Liver (tissue), 9 donors: ENCODE results near the gene PIK3R5. TPM values are rescaled to one million over a fixed set of nuclear protein-coding genes. Genes with fewer than 3 reads are reported as not detected.
A peak's percentile ranks its signal among the peaks of the same experiment; 100 is the strongest.

Experiments
- DNase-seq: peaks from one replicate; pipeline ENCODE4 v3.0.0-alpha.2; 2017; ENCODE audit warnings: low spot score
- H3K27ac ChIP-seq, 2 donors: one replicate each; pipeline ENCODE4 v1.7.0; 2013; ENCODE audit warnings: inconsistent platforms in 2 of 2, low read length in 2 of 2, control low read depth in 1 of 2, low read depth in 1 of 2, mild to moderate bottlenecking in 1 of 2
- H3K27me3 ChIP-seq, 4 donors: one replicate each; pipeline versions ENCODE4 v1.6.1 to v1.7.0; 2013; ENCODE audit warnings: low read length in 3 of 4, inconsistent platforms in 1 of 4, mild to moderate bottlenecking in 1 of 4, moderate library complexity in 1 of 4; ENCODE audit not compliant: control insufficient read depth in 4 of 4, insufficient read depth in 4 of 4
- H3K36me3 ChIP-seq, 4 donors: one replicate each; pipeline versions ENCODE4 v1.6.1 to v1.7.0; 2013; ENCODE audit warnings: low read length in 3 of 4, mild to moderate bottlenecking in 3 of 4, low read depth in 1 of 4, moderate library complexity in 1 of 4; ENCODE audit not compliant: control insufficient read depth in 4 of 4, insufficient read depth in 3 of 4
- H3K4me1 ChIP-seq, 4 donors: one replicate each; pipeline versions ENCODE4 v1.6.1 to v1.7.0; 2013; ENCODE audit warnings: low read length in 3 of 4, mild to moderate bottlenecking in 3 of 4, moderate library complexity in 1 of 4; ENCODE audit not compliant: control insufficient read depth in 4 of 4, insufficient read depth in 4 of 4
- H3K4me3 ChIP-seq, 3 donors: one replicate each; pipeline versions ENCODE4 v1.6.1 to v1.7.0; 2013; ENCODE audit warnings: low read length in 3 of 3, control low read depth in 1 of 3, low read depth in 1 of 3, mild to moderate bottlenecking in 1 of 3
- H3K9ac ChIP-seq, 2 donors: one replicate each; pipeline ENCODE4 v1.7.0; 2013; ENCODE audit warnings: low read length in 2 of 2, mild to moderate bottlenecking in 2 of 2, moderate library complexity in 2 of 2, control low read depth in 1 of 2, low read depth in 1 of 2
- H3K9me3 ChIP-seq, 4 donors: one replicate each; pipeline versions ENCODE4 v1.6.1 to v1.7.0; 2013; ENCODE audit warnings: low read length in 3 of 4; ENCODE audit not compliant: control insufficient read depth in 4 of 4
- EGR1 ChIP-seq, 2 donors: IDR thresholded peaks; 2 replicates each; pipeline ENCODE4 v1.6.1; 2016 to 2018; ENCODE audit warnings: antibody characterized with exemption in 2 of 2, low read depth in 2 of 2
- FOXA1 ChIP-seq: IDR thresholded peaks from 2 replicates; pipeline ENCODE4 v1.6.1; 2016; ENCODE audit warnings: antibody characterized with exemption
- FOXA2 ChIP-seq: IDR thresholded peaks from 2 replicates; pipeline ENCODE4 v1.6.1; 2016; ENCODE audit warnings: antibody characterized with exemption
- GABPA ChIP-seq, 2 donors: IDR thresholded peaks in 1 of 2; conservative IDR thresholded peaks in 1 of 2; 2 replicates each; pipeline ENCODE4 v1.6.1; 2016; ENCODE audit warnings: antibody characterized with exemption in 2 of 2, mild to moderate bottlenecking in 1 of 2, moderate library complexity in 1 of 2
- HNF4A ChIP-seq, 2 donors: conservative IDR thresholded peaks; 2 replicates each; pipeline ENCODE4 v1.6.1; 2016; ENCODE audit warnings: antibody characterized with exemption in 2 of 2, mild to moderate bottlenecking in 2 of 2
- HNF4G ChIP-seq: IDR thresholded peaks from 2 replicates; pipeline ENCODE4 v1.6.1; 2016; ENCODE audit warnings: antibody characterized with exemption
- JUND ChIP-seq, 2 donors: IDR thresholded peaks; 2 replicates each; pipeline ENCODE4 v1.6.1; 2016; ENCODE audit warnings: antibody characterized with exemption in 2 of 2
- NR2F2 ChIP-seq: IDR thresholded peaks from 2 replicates; pipeline ENCODE4 v1.6.1; 2016; ENCODE audit warnings: antibody characterized with exemption
- RAD21 ChIP-seq, 2 donors: IDR thresholded peaks; 2 replicates each; pipeline ENCODE4 v1.6.1; 2016; ENCODE audit warnings: antibody characterized with exemption in 2 of 2, mild to moderate bottlenecking in 2 of 2
- RXRA ChIP-seq, 2 donors: IDR thresholded peaks; 2 replicates each; pipeline ENCODE4 v1.6.1; 2017 to 2018; ENCODE audit warnings: antibody characterized with exemption in 2 of 2, mild to moderate bottlenecking in 1 of 2
- SP1 ChIP-seq: IDR thresholded peaks from 2 replicates; pipeline ENCODE4 v1.6.1; 2018; ENCODE audit warnings: antibody characterized with exemption, mild to moderate bottlenecking
- TAF1 ChIP-seq: conservative IDR thresholded peaks from 2 replicates; pipeline ENCODE4 v1.6.1; 2016; ENCODE audit warnings: antibody characterized with exemption, mild to moderate bottlenecking
- YY1 ChIP-seq: IDR thresholded peaks from 2 replicates; pipeline ENCODE4 v1.6.1; 2016; ENCODE audit warnings: antibody characterized with exemption, mild to moderate bottlenecking
- WGBS: extraction: QIAGEN DNeasy Blood & Tissue Kit; methylation state at CpG from one replicate; pipeline ENCODE4 v1.1.7; 2013; 5-methylcytosine and 5-hydroxymethylcytosine counted together
- polyA plus RNA-seq, 2 donors: library from polyadenylated mRNA; stranded (reverse) in 1 of 2; unstranded in 1 of 2; fragments of 200-250 nt in 1 of 2; fragments of >200 nt in 1 of 2; fragmentation: Nextera tagmentation in 1 of 2; extraction: Ambion mirVana in 1 of 2; gene quantifications; one replicate each; pipeline versions ENCODE4 v1.2.1 to v1.2.3, GENCODE V29; 2013 to 2015
- total RNA-seq, 2 donors: library from RNA; depleted of rRNA; stranded (reverse); fragments of >200 nt; gene quantifications; one replicate each; pipeline ENCODE4 v1.2.3, GENCODE V29; 2014
- TF ChIP-seq, protein P1 (sequence below): IDR thresholded peaks from 2 replicates; pipeline ENCODE4 v1.6.1; 2016; ENCODE audit warnings: antibody characterized with exemption
- TF ChIP-seq, protein P2 (sequence below): fragments of 150-350 bp; IDR thresholded peaks from 2 replicates; pipeline ENCODE4 v1.5.1; 2017; ENCODE audit warnings: improper control_type of control experiment, low read depth, low read length; ENCODE audit not compliant: missing input control
- TF ChIP-seq, protein P3 (sequence below): IDR thresholded peaks from 2 replicates; pipeline ENCODE4 v1.6.1; 2016; ENCODE audit warnings: antibody characterized with exemption
- TF ChIP-seq, protein P4 (sequence below): IDR thresholded peaks from 2 replicates; pipeline ENCODE4 v1.6.1; 2016; ENCODE audit warnings: antibody characterized with exemption
- TF ChIP-seq, protein P5 (sequence below): IDR thresholded peaks from 2 replicates; pipeline ENCODE4 v1.6.1; 2016; ENCODE audit warnings: antibody characterized with exemption, mild to moderate bottlenecking
- donor health status: healthy.
- donor health status: healthy.
- donor health status: healthy.
- donor health status: healthy.
- donor health status: healthy.

Gene PIK3R5
- total and polyA plus RNA-seq, 4 donors: 0.93 to 7.8 (median 2.6) TPM

- no peak for DNase-seq
- H3K36me3 ChIP-seq: no peaks in the 10 kb centered on the region
- TF ChIP-seq, protein P1, sequence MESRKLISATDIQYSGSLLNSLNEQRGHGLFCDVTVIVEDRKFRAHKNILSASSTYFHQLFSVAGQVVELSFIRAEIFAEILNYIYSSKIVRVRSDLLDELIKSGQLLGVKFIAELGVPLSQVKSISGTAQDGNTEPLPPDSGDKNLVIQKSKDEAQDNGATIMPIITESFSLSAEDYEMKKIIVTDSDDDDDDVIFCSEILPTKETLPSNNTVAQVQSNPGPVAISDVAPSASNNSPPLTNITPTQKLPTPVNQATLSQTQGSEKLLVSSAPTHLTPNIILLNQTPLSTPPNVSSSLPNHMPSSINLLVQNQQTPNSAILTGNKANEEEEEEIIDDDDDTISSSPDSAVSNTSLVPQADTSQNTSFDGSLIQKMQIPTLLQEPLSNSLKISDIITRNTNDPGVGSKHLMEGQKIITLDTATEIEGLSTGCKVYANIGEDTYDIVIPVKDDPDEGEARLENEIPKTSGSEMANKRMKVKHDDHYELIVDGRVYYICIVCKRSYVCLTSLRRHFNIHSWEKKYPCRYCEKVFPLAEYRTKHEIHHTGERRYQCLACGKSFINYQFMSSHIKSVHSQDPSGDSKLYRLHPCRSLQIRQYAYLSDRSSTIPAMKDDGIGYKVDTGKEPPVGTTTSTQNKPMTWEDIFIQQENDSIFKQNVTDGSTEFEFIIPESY: no peak
- TF ChIP-seq, protein P2, sequence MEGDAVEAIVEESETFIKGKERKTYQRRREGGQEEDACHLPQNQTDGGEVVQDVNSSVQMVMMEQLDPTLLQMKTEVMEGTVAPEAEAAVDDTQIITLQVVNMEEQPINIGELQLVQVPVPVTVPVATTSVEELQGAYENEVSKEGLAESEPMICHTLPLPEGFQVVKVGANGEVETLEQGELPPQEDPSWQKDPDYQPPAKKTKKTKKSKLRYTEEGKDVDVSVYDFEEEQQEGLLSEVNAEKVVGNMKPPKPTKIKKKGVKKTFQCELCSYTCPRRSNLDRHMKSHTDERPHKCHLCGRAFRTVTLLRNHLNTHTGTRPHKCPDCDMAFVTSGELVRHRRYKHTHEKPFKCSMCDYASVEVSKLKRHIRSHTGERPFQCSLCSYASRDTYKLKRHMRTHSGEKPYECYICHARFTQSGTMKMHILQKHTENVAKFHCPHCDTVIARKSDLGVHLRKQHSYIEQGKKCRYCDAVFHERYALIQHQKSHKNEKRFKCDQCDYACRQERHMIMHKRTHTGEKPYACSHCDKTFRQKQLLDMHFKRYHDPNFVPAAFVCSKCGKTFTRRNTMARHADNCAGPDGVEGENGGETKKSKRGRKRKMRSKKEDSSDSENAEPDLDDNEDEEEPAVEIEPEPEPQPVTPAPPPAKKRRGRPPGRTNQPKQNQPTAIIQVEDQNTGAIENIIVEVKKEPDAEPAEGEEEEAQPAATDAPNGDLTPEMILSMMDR: no peak
- TF ChIP-seq YY1 (no peak), FOXA1 (no peak), GABPA (IDR thresholded peaks at IDR 0.05 in 1 of 2, conservative IDR thresholded peaks at IDR 0.05 in 1 of 2) (no peak)
- TF ChIP-seq, protein P3, sequence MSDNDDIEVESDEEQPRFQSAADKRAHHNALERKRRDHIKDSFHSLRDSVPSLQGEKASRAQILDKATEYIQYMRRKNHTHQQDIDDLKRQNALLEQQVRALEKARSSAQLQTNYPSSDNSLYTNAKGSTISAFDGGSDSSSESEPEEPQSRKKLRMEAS: no peak
- WGBS: no CpG with 5 or more reads among the region's 1 CpG
- H3K27me3 ChIP-seq: no peaks in the 10 kb centered on the region
- H3K9me3 ChIP-seq: peaks cover 4 to 17% (median 11%) of the 10 kb centered on the region in 4 donors
- no peak overlapping the region for H3K4me3 ChIP-seq
- H3K27ac ChIP-seq: no peak overlapping the region
- H3K4me1 ChIP-seq: no peaks in the 10 kb centered on the region
- no peak overlapping the region for H3K9ac ChIP-seq
These were observed 41.7 kb downstream of the PIK3R5 start for GRCh38 chr17:8923762-8924161.

GRCh38 chr17:8922928-8923327 lies 42.6 kb downstream of the PIK3R5 start:
- H3K4me1 ChIP-seq: no peaks in the 10 kb centered on the region
- H3K36me3 ChIP-seq: no peaks in the 10 kb centered on the region
- H3K4me3 ChIP-seq: no peak overlapping the region
- peak overlapping the region; percentile 36 to 48 for H3K27ac ChIP-seq
- H3K9me3 ChIP-seq: peaks cover 2 to 11% (median 10%) of the 10 kb centered on the region in 4 donors
- no peaks in the 10 kb centered on the region for H3K27me3 ChIP-seq
- TF ChIP-seq, protein P3: no peak
- TF ChIP-seq SP1 (no peak), FOXA2 (no peak), HNF4G (no peak), YY1 (no peak), NR2F2 (no peak), RAD21 (IDR thresholded peaks at IDR 0.05) (no peak), RXRA (IDR thresholded peaks at IDR 0.05) (no peak), FOXA1 (no peak), EGR1 (IDR thresholded peaks at IDR 0.05; ENCODE audit: low read depth in 2 of 2) (no peak), JUND (IDR thresholded peaks at IDR 0.05) (no peak), TAF1 (no peak), HNF4A (conservative IDR thresholded peaks at IDR 0.05) (no peak), GABPA (IDR thresholded peaks at IDR 0.05 in 1 of 2, conservative IDR thresholded peaks at IDR 0.05 in 1 of 2) (no peak)
- TF ChIP-seq, protein P4, sequence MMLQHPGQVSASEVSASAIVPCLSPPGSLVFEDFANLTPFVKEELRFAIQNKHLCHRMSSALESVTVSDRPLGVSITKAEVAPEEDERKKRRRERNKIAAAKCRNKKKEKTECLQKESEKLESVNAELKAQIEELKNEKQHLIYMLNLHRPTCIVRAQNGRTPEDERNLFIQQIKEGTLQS: no peak
- TF ChIP-seq, protein P2: no peak
- TF ChIP-seq, protein P5, sequence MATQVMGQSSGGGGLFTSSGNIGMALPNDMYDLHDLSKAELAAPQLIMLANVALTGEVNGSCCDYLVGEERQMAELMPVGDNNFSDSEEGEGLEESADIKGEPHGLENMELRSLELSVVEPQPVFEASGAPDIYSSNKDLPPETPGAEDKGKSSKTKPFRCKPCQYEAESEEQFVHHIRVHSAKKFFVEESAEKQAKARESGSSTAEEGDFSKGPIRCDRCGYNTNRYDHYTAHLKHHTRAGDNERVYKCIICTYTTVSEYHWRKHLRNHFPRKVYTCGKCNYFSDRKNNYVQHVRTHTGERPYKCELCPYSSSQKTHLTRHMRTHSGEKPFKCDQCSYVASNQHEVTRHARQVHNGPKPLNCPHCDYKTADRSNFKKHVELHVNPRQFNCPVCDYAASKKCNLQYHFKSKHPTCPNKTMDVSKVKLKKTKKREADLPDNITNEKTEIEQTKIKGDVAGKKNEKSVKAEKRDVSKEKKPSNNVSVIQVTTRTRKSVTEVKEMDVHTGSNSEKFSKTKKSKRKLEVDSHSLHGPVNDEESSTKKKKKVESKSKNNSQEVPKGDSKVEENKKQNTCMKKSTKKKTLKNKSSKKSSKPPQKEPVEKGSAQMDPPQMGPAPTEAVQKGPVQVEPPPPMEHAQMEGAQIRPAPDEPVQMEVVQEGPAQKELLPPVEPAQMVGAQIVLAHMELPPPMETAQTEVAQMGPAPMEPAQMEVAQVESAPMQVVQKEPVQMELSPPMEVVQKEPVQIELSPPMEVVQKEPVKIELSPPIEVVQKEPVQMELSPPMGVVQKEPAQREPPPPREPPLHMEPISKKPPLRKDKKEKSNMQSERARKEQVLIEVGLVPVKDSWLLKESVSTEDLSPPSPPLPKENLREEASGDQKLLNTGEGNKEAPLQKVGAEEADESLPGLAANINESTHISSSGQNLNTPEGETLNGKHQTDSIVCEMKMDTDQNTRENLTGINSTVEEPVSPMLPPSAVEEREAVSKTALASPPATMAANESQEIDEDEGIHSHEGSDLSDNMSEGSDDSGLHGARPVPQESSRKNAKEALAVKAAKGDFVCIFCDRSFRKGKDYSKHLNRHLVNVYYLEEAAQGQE: no peak
- TF ChIP-seq, protein P1: no peak
- WGBS: 73% methylated on average over 4 of the region's 4 CpGs
- no peak overlapping the region for H3K9ac ChIP-seq
- DNase-seq: no peak
